DMS79 treated with DMSO at 0.1 percent for 48 hours (cell line): ENCODE data around the gene IL32.
A peak's percentile ranks its signal among the peaks of the same experiment; 100 is the strongest.

ENCODE experiments used
- DNase-seq: peaks from one replicate; lab custom pipeline; 2025; lab: John Stamatoyannopoulos, UW

The IL32 gene

GRCh38 chr16:3027983-3028715 is 37.3 kb upstream of the IL32 start:
- DNase-seq: peak; percentile 69

- no peak for DNase-seq
These were observed 36.6 kb upstream of the IL32 start for GRCh38 chr16:3028716-3029319.

- no peak for DNase-seq
These were observed 35.8 kb upstream of the IL32 start for GRCh38 chr16:3029491-3030221.

GRCh38 chr16:3030222-3031212 is 34.9 kb upstream of the IL32 start:
- DNase-seq: no peak

GRCh38 chr16:3032624-3033023 is 32.8 kb upstream of the IL32 start:
- no peak for DNase-seq

GRCh38 chr16:3035289-3035971 is 30.0 kb upstream of the IL32 start:
- no peak for DNase-seq

- no peak for DNase-seq
These were observed 29.3 kb upstream of the IL32 start for GRCh38 chr16:3035972-3036725.

- no peak for DNase-seq
These were observed 28.6 kb upstream of the IL32 start, which contains the start of gene BICDL2 for GRCh38 chr16:3036726-3037315. BICDL2 (minus strand) TSS chr16:3036944; CDS start chr16:3035496, 1,448 bp downstream.

GRCh38 chr16:3038256-3038655 is 27.2 kb upstream of the IL32 start:
- peak; percentile 60 for DNase-seq

GRCh38 chr16:3038896-3039295 is 26.5 kb upstream of the IL32 start:
- DNase-seq: no peak

- DNase-seq: no peak
These were observed 23.1 kb upstream of the IL32 start for GRCh38 chr16:3042376-3042775.

GRCh38 chr16:3044708-3045107 is 20.7 kb upstream of the IL32 start:
- no peak for DNase-seq

GRCh38 chr16:3045758-3046640 is 19.4 kb upstream of the IL32 start, which contains the start of gene MMP25:
MMP25 (plus strand) TSS chr16:3046561; CDS start chr16:3046918, 357 bp downstream.
- no peak for DNase-seq

- no peak for DNase-seq
These were observed 18.6 kb upstream of the IL32 start for GRCh38 chr16:3046641-3047386.

GRCh38 chr16:3047387-3047720 is 18.1 kb upstream of the IL32 start:
- DNase-seq: no peak

GRCh38 chr16:3049921-3050481 is 15.4 kb upstream of the IL32 start:
- no peak for DNase-seq

GRCh38 chr16:3050487-3050886 is 15.0 kb upstream of the IL32 start:
- DNase-seq: no peak

- no peak for DNase-seq
These were observed 14.4 kb upstream of the IL32 start for GRCh38 chr16:3051009-3051408.
